HG02642 (cell line): ENCODE measurements around the gene LGR6.

ENCODE experiments used
- ATAC-seq: cut with Tn5 transposase; IDR thresholded peaks from one replicate; pipeline ENCODE4 v1.9.1; 2021; ENCODE audit warnings: mild to moderate bottlenecking; ENCODE audit not compliant: unreplicated experiment, poor library complexity

LGR6 gene

DNA sequence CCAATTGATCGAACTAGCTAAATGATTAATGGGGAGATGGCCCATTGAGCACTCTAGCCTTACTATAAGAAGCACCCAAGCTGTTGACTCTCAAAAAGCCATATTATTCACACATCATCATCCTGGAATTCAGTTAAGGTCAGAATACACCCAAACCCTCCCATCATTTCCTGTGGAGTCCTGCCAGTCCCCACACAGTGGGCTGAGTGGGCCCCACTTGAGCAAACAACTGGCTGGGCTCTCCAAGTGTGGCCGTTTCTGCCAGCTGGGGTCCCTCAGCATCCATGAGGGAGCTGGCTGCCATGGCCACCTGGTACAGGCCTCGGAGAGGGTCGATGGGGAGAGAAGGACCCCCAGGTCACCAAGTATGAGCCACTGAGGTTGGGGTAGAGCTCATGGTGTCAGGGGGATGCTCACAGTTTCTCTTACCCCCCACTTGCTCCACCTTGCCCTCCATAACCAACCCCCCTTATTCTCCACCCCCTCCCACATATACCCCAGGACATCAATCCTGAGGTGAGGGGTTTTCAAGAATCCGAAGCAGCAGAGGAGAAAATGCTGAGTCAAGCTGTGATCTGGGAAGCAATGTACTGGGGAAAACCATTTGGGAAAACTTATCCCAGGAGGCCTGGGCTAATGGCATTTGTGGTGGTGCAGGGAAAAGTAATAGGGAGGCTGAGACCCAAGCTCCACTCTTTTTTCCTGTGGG lies 87.9 kb downstream of the LGR6 start:
- no peak for ATAC-seq

DNA sequence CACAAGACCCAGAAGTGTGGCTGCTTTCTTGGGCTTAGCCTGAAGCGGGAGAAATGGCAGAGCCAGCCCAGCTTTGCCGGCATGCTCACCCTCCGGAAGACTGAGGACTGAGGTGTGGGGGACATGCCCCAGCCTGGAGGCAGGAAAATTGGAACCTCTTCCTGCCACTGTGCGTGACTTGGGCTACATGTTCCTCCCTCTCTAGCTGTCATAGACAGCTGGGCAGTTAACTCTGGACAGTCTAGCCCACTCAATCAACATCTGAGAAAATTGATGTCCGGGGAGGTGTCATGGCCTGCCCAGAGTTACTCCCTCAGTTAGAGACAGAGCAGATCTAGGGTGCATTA lies 88.4 kb downstream of the LGR6 start:
- no peak for ATAC-seq

DNA sequence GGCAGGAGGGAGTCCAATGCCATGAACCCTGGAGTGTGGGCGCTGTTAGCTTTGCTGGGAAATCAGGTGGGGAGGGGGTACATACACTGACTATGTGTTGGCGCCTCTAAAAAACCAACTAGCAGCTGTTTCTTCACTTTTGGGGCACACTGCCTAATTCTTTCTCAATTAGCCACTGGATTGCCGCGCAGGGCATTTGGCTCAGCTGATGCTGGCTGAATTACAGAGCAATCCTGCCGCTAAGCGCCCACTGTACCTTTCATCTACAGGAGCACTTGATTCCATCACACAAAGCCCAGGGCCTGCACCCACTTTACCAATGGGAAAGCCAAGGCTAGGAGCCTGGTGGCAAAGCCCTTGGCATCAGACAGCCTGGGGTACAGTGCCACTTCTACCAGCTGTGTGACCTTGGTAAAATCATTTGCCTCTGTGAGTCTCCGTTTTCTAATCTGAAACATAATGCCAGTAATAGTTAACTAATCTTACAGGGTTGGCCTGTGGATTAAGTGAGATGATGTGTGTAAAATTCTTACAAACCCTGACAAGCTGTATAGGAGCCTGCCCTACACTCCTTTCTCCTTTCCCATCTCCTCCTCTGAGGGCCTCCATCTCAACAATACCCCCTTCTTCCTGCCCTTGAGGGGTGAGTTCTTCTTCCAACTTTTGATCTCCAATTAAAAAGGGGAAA lies 89.1 kb downstream of the LGR6 start:
- no peak for ATAC-seq

DNA sequence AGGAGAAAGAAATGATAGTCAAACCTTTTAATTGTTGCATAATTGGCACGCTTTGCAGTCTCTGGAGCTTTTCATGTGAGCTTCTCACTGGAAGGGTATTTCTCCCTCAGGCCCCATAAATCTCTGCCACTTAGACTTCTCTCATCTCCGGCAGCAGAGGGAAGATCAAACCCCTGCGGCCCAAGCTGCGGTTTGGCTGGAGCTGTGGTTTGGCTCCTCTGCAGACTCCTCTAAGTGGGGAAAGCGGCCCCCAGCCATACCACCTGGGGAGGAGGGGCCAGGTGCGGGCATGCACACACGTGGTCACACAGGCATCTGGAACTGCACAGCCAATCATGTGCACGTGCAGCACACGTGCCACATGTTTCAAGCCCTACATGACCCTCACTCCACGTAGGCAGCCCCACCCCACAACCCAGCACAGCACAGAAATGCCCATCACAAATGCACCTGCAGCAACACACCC lies 89.8 kb downstream of the LGR6 start:
- ATAC-seq = no peak

DNA sequence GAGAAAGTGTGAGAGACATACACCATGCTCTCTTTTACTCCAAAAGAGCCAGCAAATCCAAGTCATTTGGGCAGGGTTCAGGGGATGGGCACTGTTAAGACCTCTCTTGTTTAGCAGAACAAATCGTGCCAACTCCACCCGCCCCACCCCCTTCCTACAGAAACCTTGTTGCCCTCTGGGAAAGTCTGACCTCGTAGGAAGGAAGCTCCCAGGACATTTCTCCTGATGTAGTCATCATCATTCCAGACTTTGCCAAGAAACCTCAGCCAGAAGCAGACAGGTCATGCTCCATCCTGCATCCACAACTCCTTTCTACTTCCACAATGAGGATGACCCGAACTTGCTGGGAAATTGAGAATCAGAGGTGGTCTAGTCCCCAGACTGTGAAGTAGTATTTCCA lies 90.4 kb downstream of the LGR6 start:
- no peak for ATAC-seq

DNA sequence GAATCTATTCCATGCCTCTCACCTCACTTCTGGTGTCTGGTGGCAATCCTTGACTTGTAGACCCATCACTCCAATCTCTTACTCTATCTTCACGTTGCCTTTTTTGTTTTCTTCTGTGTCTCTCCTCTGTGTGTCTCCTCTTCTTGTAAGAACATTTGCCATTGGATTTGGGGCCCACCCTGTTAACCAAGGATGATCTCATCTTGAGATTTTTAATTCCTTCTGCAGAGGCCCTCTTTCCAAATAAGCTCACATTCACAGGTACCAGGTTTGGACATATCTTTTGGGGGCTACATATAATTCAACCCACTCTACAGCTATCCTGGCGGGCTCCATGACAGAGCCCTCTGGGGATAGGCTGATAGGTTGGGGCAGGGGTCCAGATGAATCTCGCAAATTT lies 92.3 kb downstream of the LGR6 start:
- ATAC-seq = no peak

DNA sequence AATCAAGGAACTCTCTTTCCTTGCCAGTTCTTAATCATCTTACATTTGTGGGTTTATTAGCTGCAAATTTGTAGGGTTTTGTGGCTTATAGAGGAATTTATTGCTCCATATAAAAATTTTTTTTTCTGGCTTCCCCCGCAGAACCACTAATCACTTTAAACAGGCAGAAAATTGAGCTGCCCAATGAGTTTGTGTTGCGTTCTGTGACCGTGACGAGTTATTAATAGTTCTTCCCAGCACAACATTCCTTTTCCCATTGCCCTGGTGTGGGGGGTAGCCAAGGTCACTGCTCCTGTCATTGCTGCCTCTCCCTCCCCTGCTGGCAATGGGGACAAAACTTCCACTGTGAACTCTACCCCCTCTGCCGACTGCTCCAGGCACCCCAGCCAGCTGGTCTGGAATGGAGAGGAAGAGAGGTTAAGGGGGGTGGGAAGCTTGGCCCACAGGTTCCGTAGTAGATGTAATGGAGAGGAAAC lies 93.1 kb downstream of the LGR6 start:
- no peak for ATAC-seq

DNA sequence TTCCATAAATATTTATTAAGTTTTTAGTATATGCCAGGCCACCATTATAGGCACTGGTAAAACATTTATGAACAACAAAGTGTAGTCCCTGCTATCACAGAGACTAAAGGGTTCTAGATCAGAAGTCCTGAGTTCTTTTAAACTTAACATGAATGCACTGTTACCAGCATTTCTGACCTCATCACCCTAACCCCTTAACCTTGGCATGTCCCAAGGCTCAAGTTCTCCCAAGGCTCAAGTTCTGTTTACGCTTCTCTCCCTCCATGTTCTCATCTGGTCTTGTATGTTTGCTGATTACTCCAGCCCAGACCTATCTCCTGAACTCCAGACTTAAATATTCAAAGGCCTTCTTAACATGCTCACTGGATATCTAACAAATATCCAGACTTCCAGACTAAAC lies 93.6 kb downstream of the LGR6 start:
- ATAC-seq = no peak

DNA sequence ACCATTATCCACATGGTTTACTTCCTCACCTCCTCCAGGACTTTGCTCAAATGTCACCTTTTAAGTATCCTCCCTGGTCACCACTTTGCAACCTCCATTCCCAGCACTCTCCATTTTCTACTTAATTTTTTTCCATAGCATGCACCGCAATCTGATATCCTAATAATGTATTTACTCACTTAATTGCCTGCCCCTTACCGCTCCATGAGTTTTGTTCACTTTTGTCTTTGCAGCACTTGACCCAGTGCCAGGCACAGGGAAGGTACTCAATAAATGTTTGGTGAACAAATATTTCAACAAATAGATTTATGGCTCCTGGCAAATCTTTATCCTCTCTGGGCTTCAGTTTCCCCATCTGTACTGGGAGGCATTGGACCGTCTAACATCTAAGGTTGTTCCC lies 94.6 kb downstream of the LGR6 start:
- ATAC-seq = no peak

DNA sequence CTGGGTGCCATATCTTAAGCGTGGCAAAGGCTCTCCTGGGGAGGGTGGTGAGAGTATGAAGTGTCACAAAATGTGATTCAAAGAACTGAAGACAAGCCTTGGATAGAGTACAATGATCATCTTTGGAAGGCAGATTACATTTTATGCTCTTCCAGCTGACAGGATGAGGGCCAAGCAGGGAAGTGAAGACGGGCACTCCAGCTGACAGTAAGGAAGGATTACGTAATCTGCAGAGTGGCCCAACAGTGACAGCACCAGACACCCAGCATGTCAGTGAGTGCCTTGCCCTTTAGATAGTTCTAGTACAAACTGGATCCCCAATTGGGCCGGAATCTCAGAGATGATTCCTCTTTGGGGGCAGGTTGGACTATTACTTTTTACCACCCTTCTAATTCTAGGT lies 95.4 kb downstream of the LGR6 start:
- ATAC-seq = no peak

DNA sequence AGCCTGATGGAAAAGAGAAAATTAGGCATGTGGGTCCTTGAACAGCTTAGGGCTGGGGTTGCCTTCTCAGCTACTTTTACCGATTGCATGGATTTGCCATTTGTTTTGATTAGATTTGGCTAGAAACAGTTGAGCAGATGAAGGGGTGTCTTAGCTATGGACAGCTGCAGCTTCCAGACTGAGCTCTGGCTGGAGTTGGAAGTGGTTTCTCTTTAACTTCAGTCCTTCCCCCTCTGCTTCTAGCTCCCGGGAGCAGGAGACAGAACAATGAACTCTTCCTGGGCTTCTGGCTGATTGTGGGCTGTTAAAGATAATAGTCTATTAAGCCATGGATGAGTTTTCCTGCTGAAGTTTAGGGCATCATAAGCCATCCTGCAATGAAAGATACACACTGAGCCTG lies 97.4 kb downstream of the LGR6 start:
- ATAC-seq = no peak

DNA sequence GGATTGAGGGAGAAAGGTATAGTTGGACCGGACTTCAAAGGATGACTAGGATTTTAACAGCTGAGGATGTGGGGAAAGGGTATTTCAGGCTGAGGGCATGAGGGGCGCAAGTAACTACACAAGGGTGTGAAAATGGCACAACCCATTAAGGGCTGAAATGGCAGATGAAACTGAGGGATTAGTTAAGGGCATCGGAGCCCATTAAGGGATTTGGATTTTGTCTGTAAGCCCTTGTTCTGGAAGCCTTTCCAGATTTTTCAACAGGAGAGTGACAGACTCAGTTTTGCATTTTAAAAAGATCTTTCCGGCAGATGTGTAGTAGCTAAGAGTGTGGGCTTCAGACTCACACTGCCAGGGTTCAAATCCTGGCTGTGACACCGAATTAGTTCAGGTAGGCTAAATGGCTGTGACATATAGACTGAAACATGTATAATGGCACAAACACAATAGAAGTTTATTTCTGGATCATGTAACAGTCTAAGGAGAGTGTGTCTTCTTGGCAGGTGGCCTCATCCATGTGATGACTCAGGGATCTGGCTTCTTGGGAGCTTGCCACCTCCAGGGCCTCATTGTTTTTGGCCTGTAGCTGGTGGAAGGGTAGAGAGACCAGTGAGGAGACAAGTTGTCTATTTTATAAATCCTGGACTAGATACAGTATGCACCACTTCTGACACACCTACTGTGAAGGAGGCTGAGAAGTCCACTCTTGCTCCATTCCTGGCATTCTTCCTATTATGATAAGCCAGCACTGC lies 98.5 kb downstream of the LGR6 start:
- no peak for ATAC-seq

DNA sequence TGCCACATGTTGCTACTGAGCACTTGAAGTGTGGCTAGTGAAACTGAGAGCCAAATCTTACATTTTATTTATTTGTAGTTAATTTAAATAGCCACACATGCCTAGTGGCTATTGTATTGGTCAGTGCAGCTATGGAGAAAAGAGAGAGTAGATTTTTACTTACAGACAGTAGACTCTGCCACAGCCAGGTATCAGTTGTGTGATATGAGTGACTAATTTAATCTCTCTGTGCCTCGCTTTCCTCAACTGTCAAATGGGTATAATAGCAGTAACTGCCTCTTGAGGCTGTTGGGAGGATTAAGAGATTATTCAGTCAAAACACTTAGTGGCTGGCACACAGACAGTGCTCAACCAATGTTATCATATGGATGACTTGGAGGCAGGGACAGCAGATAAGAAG lies 99.2 kb downstream of the LGR6 start:
- no peak for ATAC-seq

DNA sequence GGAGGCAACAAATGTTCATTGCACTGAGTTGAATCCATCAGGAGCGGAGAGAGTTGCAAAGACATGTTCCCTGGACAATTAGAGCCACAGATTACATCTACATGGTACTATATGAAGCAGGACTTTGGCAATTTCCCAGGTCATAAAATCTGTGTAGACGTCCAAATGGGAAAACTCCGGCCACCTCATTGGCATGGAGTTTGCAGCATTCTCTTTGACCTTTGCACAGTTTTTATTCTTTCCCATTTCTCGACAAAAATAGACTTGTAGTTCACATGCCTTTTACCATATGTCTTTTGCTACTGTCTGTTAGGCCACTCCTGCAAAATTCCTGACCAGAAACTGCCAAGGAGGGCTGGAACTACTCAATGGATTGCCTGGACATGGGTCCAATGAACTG lies 100.0 kb downstream of the LGR6 start:
- ATAC-seq = no peak

DNA sequence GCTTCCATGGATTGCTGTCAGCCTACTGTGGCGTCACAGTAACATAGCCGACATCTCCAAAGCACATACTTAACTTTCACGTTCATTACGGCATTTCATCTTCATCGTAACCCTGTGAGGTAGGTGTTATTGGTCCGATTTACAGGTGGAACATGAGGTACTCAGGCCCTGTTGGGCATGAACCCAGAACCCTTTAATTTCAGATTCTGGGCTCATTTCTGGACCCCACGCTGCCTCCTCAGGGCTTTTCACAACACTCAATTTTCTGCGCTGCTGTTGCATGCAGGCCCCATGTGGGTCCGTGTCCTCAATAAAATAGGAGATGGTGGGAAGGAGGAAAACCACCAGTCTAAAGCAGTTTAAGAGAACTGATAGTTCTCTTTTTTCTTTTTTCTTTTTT lies 108.6 kb downstream of the LGR6 start:
- no peak for ATAC-seq

DNA sequence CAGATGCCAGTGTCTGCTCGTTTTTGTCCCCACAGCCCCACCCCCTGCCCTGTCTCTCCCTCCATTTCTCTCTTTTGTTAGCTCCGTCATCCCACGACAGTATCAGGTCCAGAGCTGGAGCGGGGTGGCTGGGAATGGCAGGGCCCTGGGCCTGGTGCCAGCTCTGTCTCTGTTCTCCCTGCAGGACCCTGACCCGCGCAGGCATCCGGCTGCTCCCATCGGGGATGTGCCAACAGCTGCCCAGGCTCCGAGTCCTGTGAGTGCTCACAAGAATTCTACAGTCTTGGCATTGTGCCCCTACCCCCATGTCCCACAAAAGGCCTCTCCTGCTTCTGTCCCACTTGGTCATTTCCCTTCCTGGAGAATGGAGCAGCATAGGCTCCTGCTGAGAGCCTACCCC lies 110.8 kb downstream of the LGR6 start:
- no peak for ATAC-seq

DNA sequence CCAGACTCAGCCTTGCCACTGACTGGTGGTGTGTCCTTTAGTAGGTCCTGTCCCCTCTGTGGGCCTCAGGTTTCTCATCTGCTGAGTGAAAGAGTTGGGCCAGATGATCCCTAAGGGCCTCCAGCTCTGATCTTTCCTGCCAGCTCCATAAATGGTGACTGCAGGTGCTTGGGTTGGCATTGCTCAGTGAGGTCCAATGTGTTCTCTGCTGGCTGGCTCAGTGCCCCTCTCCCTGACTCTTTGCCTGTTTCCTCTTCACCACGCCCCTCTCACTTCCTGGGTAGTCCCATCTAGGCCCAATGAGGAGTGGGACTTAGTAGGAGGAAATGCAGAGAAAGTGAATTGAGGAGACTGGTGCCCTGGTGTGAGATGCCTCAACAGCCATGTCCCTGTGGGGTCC lies 111.6 kb downstream of the LGR6 start:
- no peak for ATAC-seq

DNA sequence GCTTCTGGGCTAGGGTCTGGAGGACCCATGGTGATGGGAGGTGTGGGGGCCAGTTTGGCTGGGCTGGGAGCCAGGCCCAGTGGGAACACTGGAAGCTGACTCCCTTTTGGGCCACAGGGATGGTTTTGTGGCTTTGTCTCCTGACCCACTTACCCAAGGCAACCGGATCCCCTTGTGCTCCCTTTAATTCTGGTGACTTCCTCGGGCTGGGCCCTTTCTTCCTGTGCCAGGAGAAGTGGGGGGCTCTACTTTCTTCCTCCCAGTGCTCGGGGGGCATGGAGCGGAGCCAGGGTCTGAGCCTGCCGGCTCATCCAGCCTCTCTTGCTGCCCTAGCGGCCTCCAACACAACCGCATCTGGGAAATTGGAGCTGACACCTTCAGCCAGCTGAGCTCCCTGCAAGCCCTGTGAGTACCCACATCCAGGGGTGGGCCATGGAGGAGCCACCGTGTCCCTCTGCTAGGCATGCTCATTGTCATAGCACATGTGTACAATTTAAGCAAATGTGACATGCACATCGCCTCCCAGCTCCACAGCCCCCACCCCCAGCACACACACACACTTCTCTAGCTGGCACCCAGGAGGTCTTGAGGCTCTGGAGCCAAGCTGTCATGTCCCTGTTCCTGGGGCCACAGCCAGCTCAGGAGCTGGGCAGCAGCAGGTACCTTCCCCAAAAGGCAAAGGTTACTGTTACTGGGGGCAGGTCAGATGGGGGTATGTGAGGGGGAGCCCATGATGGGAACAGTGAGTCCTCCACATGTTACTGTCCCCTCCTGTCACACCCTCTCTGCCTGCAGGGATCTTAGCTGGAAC lies 113.1 kb downstream of the LGR6 start:
- ATAC-seq = no peak

DNA sequence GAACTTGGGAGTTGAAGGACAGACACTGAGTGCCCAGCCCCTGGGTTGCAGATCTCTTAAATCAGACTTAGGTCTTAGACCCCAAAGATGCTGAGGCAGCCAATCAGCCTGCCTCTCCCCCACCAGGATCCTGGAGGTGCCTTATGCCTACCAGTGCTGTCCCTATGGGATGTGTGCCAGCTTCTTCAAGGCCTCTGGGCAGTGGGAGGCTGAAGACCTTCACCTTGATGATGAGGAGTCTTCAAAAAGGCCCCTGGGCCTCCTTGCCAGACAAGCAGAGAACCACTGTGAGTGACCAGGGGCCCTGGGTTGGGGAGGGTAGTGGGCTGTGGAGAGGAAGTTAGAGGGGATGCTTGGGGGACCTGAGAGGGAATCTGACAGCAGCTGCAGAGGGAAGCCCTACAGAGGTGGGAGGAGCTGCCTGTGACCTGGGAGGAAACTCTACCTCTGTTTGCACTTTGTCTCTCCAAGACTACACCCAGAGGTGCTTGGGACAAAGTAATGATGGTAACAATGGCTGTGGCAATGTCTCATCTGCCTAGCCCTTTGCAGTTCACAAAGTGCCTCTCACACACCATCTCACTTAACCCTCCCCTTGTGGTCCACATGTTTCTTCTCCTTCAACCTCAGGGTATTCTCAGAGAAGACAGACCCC lies 116.6 kb downstream of the LGR6 start:
- no peak for ATAC-seq

DNA sequence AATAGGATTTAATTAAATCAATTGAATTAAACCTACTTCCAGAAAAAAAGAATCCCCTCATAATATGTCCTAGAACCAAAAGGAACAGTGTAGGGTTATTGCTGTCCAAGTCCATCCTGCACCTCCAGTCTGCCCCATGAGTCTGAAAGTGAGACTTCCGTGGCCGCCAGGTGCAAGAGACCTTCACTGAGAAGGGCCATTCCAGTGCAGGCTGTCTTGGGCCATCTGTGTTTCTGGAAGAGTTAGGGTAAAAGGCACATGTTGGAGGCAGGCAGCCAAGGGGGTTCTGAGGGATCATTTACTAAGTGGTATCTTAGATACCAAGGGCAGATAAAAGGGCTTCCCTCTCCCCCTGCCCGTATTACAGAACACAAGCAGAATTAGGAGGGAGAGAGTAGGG lies 117.1 kb downstream of the LGR6 start:
- ATAC-seq = no peak
